PC-9 (cell line): ENCODE measurements around the gene NSD2. TPM values are rescaled to one million over a fixed set of nuclear protein-coding genes. Genes with fewer than 3 reads are reported as not detected.

ENCODE experiments used
- BruUV-seq: library from RNA; stranded (reverse); fragments of 400-500 nt; replicated peaks from 2 replicates; lab custom pipeline; 2021; lab: Mats Ljungman, UMichigan
- CTCF ChIA-PET: fragments of 300-600 bp; sonication (Branson Sonifier 250); formaldehyde crosslinking; loops from one replicate; lab custom pipeline; 2022; ENCODE audit warnings: antibody characterized with exemption; lab: Charles Lee
- POLR2A ChIA-PET: fragments of 300-600 bp; sonication (Branson Sonifier 250); formaldehyde crosslinking; loops from one replicate; lab custom pipeline; 2022; ENCODE audit warnings: antibody characterized with exemption; ENCODE audit not compliant: unreplicated experiment; lab: Charles Lee
- DNase-seq, 2 experiments: peaks; one replicate each; pipeline versions ENCODE4 v3.0.0 to v3.0.0-alpha.2; 2015 to 2022; ENCODE audit warnings: mixed read lengths in 1 of 2
- H2AFZ ChIP-seq: fragments of 200-600 bp; sonication (generic); 2 replicates; pipeline ENCODE4 v1.8.1; 2017; ENCODE audit warnings: antibody characterized with exemption
- H3F3A ChIP-seq: fragments of 200-600 bp; sonication (generic); 2 replicates; pipeline ENCODE4 v1.8.1; 2017; ENCODE audit warnings: antibody characterized with exemption, mild to moderate bottlenecking, low read depth; ENCODE audit not compliant: insufficient read depth
- H3K27ac ChIP-seq: fragments of 200-600 bp; sonication (generic); 2 replicates; pipeline ENCODE4 v1.6.1; 2016; ENCODE audit warnings: mixed run types
- H3K27me3 ChIP-seq: fragments of 200-600 bp; sonication (generic); 2 replicates; pipeline ENCODE4 v1.6.1; 2016; ENCODE audit warnings: low read depth, mixed run types; ENCODE audit not compliant: insufficient read depth
- H3K36me3 ChIP-seq: fragments of 200-600 bp; sonication (generic); 2 replicates; pipeline ENCODE4 v1.6.1; 2016; ENCODE audit warnings: low read depth, mixed run types
- H3K4me1 ChIP-seq: fragments of 200-600 bp; sonication (generic); replicated peaks from 2 replicates; pipeline ENCODE4 v1.6.1; 2016; ENCODE audit warnings: mixed run types; ENCODE audit not compliant: insufficient read depth
- H3K4me2 ChIP-seq: fragments of 200-600 bp; sonication (generic); 2 replicates; pipeline ENCODE4 v1.6.1; 2017; ENCODE audit warnings: mixed run types
- H3K4me3 ChIP-seq: fragments of 200-600 bp; sonication (generic); 2 replicates; pipeline ENCODE4 v1.6.1; 2016; ENCODE audit warnings: mixed run types
- H3K79me2 ChIP-seq: fragments of 200-600 bp; sonication (generic); 2 replicates; pipeline ENCODE4 v1.6.1; 2017; ENCODE audit warnings: low read depth, mixed run types
- H3K9me2 ChIP-seq: fragments of 200-600 bp; sonication (generic); 2 replicates; pipeline ENCODE4 v1.8.1; 2017; ENCODE audit warnings: mild to moderate bottlenecking; ENCODE audit not compliant: insufficient read depth
- H3K9me3 ChIP-seq: fragments of 200-600 bp; sonication (generic); 2 replicates; pipeline ENCODE4 v1.8.1; 2016; ENCODE audit warnings: low read depth; ENCODE audit not compliant: insufficient read depth
- H4K20me1 ChIP-seq: fragments of 200-600 bp; sonication (generic); 2 replicates; pipeline ENCODE4 v1.8.1; 2017; ENCODE audit not compliant: insufficient read depth
- EZH2 ChIP-seq: fragments of 200-600 bp; sonication (generic); IDR thresholded peaks from 2 replicates; pipeline ENCODE4 v1.8.0; 2017; ENCODE audit warnings: antibody characterized with exemption, low read depth
- intact Hi-C: fragments of 100-400 bp; cut with micrococcal nuclease; formaldehyde crosslinking; loops from one replicate; pipeline ENCODE4 v1.10.0; 2022; ENCODE audit not compliant: unreplicated experiment
- total RNA-seq: library from RNA; stranded (reverse); gene quantifications from 2 replicates; pipeline ENCODE4 v1.2.3, GENCODE V29; 2021
- TF ChIP-seq, protein P1 (sequence below): fragments of 200-600 bp; sonication (generic); conservative IDR thresholded peaks from 2 replicates; pipeline ENCODE4 v1.6.1; 2017; ENCODE audit warnings: mixed run types, antibody characterized with exemption, mild to moderate bottlenecking, moderate library complexity

The NSD2 gene
- total RNA-seq, 1 experiment from 2014 or later, result 176 TPM

DNA sequence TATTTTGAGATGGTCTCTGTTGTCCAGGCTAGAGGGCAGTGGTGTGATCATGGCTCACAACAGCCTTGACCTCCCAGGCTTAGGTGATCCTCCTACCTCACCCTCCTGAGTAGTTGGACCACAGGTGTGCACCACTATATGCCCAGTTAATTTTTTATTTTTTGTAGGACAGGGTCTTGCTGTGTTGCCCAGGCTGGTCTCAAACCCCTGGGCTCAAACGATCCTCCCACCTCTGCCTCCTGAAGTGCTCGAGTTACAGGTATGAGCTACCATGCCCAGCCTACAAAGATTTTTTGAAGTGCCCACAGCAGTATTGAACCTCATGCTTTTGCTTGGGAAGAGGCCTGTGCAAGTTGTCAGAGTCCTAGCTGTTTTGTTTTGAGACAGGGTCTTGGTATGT is 31.1 kb downstream of the NSD2 start:
- H4K20me1 ChIP-seq, result peaks cover 12% of the 10 kb centered on the region
- H3K9me3 ChIP-seq, result no peaks in the 10 kb centered on the region
- TF ChIP-seq EZH2, result no peak
- intact Hi-C loops, result no loop called here
- H3K4me3 ChIP-seq, result no peak overlapping the region
- peaks cover 6% of the 10 kb centered on the region for H3F3A ChIP-seq
- no peak overlapping the region for H3K27ac ChIP-seq
- H3K4me1 ChIP-seq, result no peaks in the 10 kb centered on the region
- H2AFZ ChIP-seq, result no peak overlapping the region
- CTCF ChIA-PET, result interaction anchor here (0.6 kb wide), 1 partner anchor 252 kb away, joined by 3 read pairs; no protein-coding TSS in a partner anchor
- BruUV-seq, result no TSS peak
- no peak for DNase-seq
- no peak overlapping the region for H3K4me2 ChIP-seq
- peaks cover 13% of the 10 kb centered on the region; the same call in 1 of the 2 replicates for H3K36me3 ChIP-seq
- H3K9me2 ChIP-seq, result no peaks in the 10 kb centered on the region
- POLR2A ChIA-PET, result no interaction called here
- peaks cover 60% of the 10 kb centered on the region for H3K79me2 ChIP-seq
- no peaks in the 10 kb centered on the region for H3K27me3 ChIP-seq

DNA sequence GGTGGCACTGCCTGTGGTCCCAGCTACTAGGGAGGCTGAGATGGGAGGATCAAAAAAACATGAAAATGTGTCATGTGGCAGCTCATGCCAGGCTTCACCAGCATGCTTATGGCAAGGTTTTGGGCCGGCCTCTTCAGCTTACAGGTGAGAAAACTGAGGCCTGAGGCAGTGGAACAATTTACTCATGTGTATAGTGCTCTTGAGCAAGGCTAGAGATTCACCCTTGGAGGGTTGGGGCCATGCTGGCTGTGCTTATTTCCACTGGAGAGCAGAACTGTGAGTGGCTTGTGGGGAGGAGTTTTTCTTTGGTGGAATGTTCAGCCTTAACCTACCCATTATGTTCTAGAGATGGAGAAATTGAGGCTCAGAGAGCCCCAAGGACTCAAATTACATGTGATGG is 31.8 kb downstream of the NSD2 start:
- BruUV-seq, result no TSS peak
- intact Hi-C loops, result no loop called here
- H3K79me2 ChIP-seq, result peaks cover 58% of the 10 kb centered on the region

DNA sequence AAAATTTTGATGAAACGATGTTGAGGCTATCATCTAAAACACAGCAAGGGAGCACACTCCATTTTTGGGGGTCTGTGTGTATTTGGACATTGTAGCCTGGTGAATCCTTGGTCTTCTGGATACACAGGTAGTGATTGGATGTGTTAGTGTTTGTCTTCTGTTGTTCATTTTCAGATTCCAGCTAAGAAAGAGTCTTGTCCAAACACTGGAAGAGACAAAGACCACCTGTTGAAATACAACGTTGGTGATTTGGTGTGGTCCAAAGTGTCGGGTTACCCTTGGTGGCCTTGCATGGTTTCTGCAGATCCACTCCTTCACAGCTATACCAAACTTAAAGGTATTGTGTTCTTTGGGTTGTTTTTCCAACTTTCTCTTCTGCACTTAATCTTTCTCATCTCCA is 32.8 kb downstream of the NSD2 start:
- H3K4me1 ChIP-seq, result no peaks in the 10 kb centered on the region
- H3K36me3 ChIP-seq, result peaks cover 13% of the 10 kb centered on the region
- H2AFZ ChIP-seq, result no peak overlapping the region
- ChIA-PET POLR2A (no interaction called here), CTCF (no interaction called here)
- no peaks in the 10 kb centered on the region for H3K9me3 ChIP-seq
- peaks cover 63% of the 10 kb centered on the region for H3K79me2 ChIP-seq
- DNase-seq, result no peak
- H3F3A ChIP-seq, result no peaks in the 10 kb centered on the region; the same call in 1 of the 2 replicates
- TF ChIP-seq, protein P1, sequence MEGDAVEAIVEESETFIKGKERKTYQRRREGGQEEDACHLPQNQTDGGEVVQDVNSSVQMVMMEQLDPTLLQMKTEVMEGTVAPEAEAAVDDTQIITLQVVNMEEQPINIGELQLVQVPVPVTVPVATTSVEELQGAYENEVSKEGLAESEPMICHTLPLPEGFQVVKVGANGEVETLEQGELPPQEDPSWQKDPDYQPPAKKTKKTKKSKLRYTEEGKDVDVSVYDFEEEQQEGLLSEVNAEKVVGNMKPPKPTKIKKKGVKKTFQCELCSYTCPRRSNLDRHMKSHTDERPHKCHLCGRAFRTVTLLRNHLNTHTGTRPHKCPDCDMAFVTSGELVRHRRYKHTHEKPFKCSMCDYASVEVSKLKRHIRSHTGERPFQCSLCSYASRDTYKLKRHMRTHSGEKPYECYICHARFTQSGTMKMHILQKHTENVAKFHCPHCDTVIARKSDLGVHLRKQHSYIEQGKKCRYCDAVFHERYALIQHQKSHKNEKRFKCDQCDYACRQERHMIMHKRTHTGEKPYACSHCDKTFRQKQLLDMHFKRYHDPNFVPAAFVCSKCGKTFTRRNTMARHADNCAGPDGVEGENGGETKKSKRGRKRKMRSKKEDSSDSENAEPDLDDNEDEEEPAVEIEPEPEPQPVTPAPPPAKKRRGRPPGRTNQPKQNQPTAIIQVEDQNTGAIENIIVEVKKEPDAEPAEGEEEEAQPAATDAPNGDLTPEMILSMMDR, result no peak
- TF ChIP-seq EZH2, result no peak
- intact Hi-C loops, result no loop called here
- BruUV-seq, result no TSS peak
- no peak overlapping the region for H3K27ac ChIP-seq
- no peaks in the 10 kb centered on the region for H3K9me2 ChIP-seq
- H4K20me1 ChIP-seq, result peaks cover 10% of the 10 kb centered on the region
- H3K27me3 ChIP-seq, result no peaks in the 10 kb centered on the region
- no peak overlapping the region for H3K4me3 ChIP-seq
- no peak overlapping the region for H3K4me2 ChIP-seq

More for the DNA sequence above, 31.8 kb downstream of the NSD2 start:
- no peak overlapping the region for H3K4me2 ChIP-seq
- no peak for DNase-seq
- H2AFZ ChIP-seq, result no peak overlapping the region
- no peaks in the 10 kb centered on the region for H3K4me1 ChIP-seq
- H3K9me3 ChIP-seq, result no peaks in the 10 kb centered on the region
- CTCF ChIA-PET, result interaction anchor here (0.6 kb wide), 1 partner anchor 253 kb away, joined by 3 read pairs; no protein-coding TSS in a partner anchor
- H3K27ac ChIP-seq, result no peak overlapping the region
- H4K20me1 ChIP-seq, result peaks cover 13% of the 10 kb centered on the region
- peaks cover 6% of the 10 kb centered on the region for H3F3A ChIP-seq
- no peaks in the 10 kb centered on the region for H3K27me3 ChIP-seq
- peaks cover 13% of the 10 kb centered on the region; the same call in 1 of the 2 replicates for H3K36me3 ChIP-seq
- no peak overlapping the region for H3K4me3 ChIP-seq
- POLR2A ChIA-PET, result no interaction called here
- no peaks in the 10 kb centered on the region for H3K9me2 ChIP-seq
- TF ChIP-seq, protein P1, result no peak
- TF ChIP-seq EZH2, result no peak
